Body of pancreas (tissue), 4 donors: Measurements from ENCODE around the gene MFSD2A. TPM values are rescaled to one million over a fixed set of nuclear protein-coding genes. Genes with fewer than 3 reads are reported as not detected.

Source experiments
- ATAC-seq: fragments of 150-250 bp; one replicate; pipeline ENCODE4 v1.9.1; 2016
- DNase-seq, 4 donors: peaks; one replicate each; pipeline ENCODE4 v3.0.0-alpha.2; 2019
- H3K27ac ChIP-seq, 4 donors: fragments of 200-600 bp; sonication (generic); 1 replicate in 3 of 4; 2 replicates in 1 of 4; pipeline versions ENCODE4 v1.5.1 to v1.6.1; 2016 to 2019; ENCODE audit warnings: mild to moderate bottlenecking in 1 of 4, mixed read lengths in 1 of 4, moderate library complexity in 1 of 4
- H3K27me3 ChIP-seq, 2 donors: fragments of 200-600 bp; sonication (generic); one replicate each; pipeline ENCODE4 v1.6.0; 2016; ENCODE audit warnings: mild to moderate bottlenecking in 1 of 2
- H3K36me3 ChIP-seq, 2 donors: fragments of 200-600 bp; sonication (generic); replicated peaks in 1 of 2; 2 replicates each; pipeline ENCODE4 v1.5.1; 2016; ENCODE audit warnings: low read depth in 2 of 2; ENCODE audit not compliant: insufficient read depth in 1 of 2
- H3K4me1 ChIP-seq: fragments of 200-600 bp; sonication (generic); one replicate; pipeline ENCODE4 v1.6.0; 2016
- H3K4me3 ChIP-seq, 2 donors: fragments of 200-600 bp; sonication (generic); 1 replicate in 1 of 2; 2 replicates in 1 of 2; pipeline ENCODE4 v1.5.1; 2016 to 2019
- H3K9me3 ChIP-seq, 3 donors: fragments of 200-600 bp; sonication (generic); 1 replicate in 2 of 3; 2 replicates in 1 of 3; pipeline ENCODE4 v1.5.1; 2016
- POLR2A ChIP-seq, 3 donors: fragments of 450-650 bp; IDR thresholded peaks; one replicate each; pipeline ENCODE4 v1.6.1; 2016; ENCODE audit warnings: antibody characterized with exemption in 3 of 3, mild to moderate bottlenecking in 2 of 3
- WGBS, 2 donors: methylation state at CpG; one replicate each; pipeline ENCODE4 v1.1.5; 2017; 5-methylcytosine and 5-hydroxymethylcytosine counted together
- intact Hi-C: fragments of 100-400 bp; cut with DNase I; formaldehyde crosslinking; loops from one replicate; pipeline ENCODE4 v1.15.1; 2023
- total RNA-seq, 2 donors: library from RNA; depleted of rRNA; stranded (reverse); fragments of >200 nt; gene quantifications; one replicate each; pipeline ENCODE4 v1.1.0, GENCODE V29; 2016
- TF ChIP-seq, protein P1 (sequence below), 7 experiments: fragments of 450-650 bp in 4 of 7; fragments of 200-600 bp in 3 of 7; sonication (generic) in 3 of 7; IDR thresholded peaks; one replicate each; pipeline ENCODE4 v1.5.1; 2016 to 2019; ENCODE audit warnings: antibody characterized with exemption in 7 of 7

Gene MFSD2A
- total RNA-seq, 2 donors from 2014 or later = 0.33 to 0.52 TPM

DNA sequence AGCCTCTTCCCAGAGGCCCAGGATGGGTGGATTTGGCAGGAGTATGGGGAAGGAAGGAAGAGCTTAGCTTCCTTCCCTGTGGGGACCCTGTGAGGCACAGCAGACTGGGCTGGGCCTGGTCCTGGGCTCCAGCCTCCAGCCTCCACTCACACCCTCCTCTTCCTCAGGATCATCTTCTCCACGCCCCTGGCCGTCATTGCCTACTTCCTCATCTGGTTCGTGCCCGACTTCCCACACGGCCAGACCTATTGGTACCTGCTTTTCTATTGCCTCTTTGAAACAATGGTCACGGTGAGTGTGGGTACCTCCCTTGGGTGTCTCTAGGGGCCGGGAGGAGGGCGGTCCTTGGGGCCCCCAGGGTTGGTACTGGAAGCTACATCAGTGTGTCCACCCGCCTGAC is 10.1 kb downstream of the MFSD2A start:
- no peak for TF ChIP-seq POLR2A (IDR thresholded peaks at IDR 0.05)
- TF ChIP-seq, protein P1, sequence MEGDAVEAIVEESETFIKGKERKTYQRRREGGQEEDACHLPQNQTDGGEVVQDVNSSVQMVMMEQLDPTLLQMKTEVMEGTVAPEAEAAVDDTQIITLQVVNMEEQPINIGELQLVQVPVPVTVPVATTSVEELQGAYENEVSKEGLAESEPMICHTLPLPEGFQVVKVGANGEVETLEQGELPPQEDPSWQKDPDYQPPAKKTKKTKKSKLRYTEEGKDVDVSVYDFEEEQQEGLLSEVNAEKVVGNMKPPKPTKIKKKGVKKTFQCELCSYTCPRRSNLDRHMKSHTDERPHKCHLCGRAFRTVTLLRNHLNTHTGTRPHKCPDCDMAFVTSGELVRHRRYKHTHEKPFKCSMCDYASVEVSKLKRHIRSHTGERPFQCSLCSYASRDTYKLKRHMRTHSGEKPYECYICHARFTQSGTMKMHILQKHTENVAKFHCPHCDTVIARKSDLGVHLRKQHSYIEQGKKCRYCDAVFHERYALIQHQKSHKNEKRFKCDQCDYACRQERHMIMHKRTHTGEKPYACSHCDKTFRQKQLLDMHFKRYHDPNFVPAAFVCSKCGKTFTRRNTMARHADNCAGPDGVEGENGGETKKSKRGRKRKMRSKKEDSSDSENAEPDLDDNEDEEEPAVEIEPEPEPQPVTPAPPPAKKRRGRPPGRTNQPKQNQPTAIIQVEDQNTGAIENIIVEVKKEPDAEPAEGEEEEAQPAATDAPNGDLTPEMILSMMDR (IDR thresholded peaks at IDR 0.05) = no peak
- Histone ChIP-seq H3K27me3 (no peaks in the 10 kb centered on the region), H3K36me3 (no peaks in the 10 kb centered on the region), H3K9me3 (no peaks in the 10 kb centered on the region), H3K4me3 (no peak overlapping the region), H3K27ac (no peak overlapping the region), H3K4me1 (no peaks in the 10 kb centered on the region)
- 78 to 84% methylated on average over 9 of the region's 9 CpGs for WGBS, 2 donors
- ATAC-seq (no peak), DNase-seq (no peak)
- intact Hi-C loops = loop anchor here (5.0 kb wide), 1 partner anchor 43 kb away; no protein-coding TSS in a partner anchor

DNA sequence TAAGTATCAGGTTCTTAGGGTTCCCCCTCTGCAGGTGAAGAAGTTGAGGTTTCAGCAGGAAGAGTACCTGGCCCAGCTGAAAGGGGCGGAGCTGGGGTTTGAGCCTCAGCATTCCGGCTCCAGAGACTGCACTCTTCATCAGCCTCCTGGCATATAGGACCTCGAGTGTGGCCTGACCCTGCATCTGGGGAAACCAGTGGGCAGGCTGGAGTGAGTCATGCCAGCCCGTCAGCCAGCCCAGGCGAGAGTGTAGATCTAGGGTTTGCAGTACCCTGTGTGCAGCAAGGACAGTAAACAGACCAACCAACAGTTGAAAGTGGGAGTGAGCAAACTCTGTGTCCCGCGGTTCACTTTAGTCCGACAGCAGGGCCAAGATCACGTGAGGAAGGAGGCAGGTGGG is 14.1 kb downstream of the MFSD2A start:
- Histone ChIP-seq H3K27ac (no peak overlapping the region), H3K9me3 (no peaks in the 10 kb centered on the region), H3K4me3 (no peak overlapping the region), H3K4me1 (no peaks in the 10 kb centered on the region), H3K27me3 (no peaks in the 10 kb centered on the region), H3K36me3 (no peaks in the 10 kb centered on the region)
- 75 to 88% methylated on average over 8 to 9 of the region's 9 CpGs for WGBS, 2 donors
- intact Hi-C loops = loop anchor here (5.0 kb wide), 1 partner anchor 47 kb away; no protein-coding TSS in a partner anchor
- TF ChIP-seq POLR2A (IDR thresholded peaks at IDR 0.05) = no peak
- TF ChIP-seq, protein P1 (IDR thresholded peaks at IDR 0.05) = no peak
- ATAC-seq (no peak), DNase-seq (no peak)

DNA sequence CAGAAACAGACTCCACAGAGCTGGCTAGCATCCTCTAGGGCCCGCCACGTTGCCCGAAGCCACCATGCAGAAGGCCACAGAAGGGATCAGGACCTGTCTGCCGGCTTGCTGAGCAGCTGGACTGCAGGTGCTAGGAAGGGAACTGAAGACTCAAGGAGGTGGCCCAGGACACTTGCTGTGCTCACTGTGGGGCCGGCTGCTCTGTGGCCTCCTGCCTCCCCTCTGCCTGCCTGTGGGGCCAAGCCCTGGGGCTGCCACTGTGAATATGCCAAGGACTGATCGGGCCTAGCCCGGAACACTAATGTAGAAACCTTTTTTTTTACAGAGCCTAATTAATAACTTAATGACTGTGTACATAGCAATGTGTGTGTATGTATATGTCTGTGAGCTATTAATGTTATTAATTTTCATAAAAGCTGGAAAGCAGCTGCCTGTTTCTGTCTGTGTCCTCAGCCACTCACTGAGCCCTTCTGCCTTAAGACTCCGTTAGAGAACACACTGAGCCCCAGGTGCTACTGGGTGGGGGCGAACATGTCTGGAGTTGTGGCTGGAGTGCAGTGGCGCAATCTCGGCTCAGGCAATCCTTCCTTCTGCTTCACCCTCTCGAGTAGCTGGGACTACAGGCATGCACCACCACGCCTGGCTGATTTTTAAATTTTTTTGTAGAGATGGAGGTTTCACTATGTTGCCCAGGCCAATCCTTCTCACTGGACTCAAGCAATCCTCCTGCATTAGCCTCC is 14.8 kb downstream of the MFSD2A start:
- TF ChIP-seq POLR2A (IDR thresholded peaks at IDR 0.05) = no peak
- TF ChIP-seq, protein P1 (IDR thresholded peaks at IDR 0.05) = no peak
- H3K27ac ChIP-seq = no peak overlapping the region
- no peaks in the 10 kb centered on the region for H3K27me3 ChIP-seq
- no peaks in the 10 kb centered on the region for H3K9me3 ChIP-seq
- DNase-seq (no peak), ATAC-seq (no peak)
- WGBS, 2 donors = 87 to 96% methylated on average over 9 to 13 of the region's 13 CpGs
- no peaks in the 10 kb centered on the region for H3K4me1 ChIP-seq
- H3K4me3 ChIP-seq = no peak overlapping the region
- no peaks in the 10 kb centered on the region for H3K36me3 ChIP-seq
- intact Hi-C loops = loop anchor here (5.0 kb wide), 2 partner anchors 47 to 152 kb away; no protein-coding TSS in a partner anchor

DNA sequence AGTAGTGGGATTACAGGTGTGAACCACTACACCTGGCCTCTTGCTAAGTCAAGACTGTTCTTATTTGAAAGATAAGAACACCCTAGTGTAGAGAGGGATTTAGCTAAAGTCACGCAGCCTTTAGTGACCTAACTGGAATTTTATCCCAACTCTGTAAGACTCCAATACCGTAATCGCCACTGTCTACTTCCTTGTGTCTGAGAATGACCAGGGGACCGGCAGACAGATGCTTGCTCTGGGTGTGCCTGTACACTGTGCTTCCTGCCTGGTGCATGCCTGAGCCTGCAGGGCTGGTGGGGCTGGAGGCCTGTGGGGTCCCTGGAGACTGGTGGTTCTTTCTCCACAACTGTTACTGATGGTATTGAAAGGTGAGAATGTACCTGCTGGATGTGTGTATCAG is 15.3 kb downstream of the MFSD2A start:
- DNase-seq = no peak
- no peaks in the 10 kb centered on the region for H3K27me3 ChIP-seq
- no peak for ATAC-seq
- intact Hi-C loops = loop anchor here (5.0 kb wide), 1 partner anchor 153 kb away; no protein-coding TSS in a partner anchor
- no peaks in the 10 kb centered on the region for H3K9me3 ChIP-seq
- H3K27ac ChIP-seq = no peak overlapping the region
- no peak overlapping the region for H3K4me3 ChIP-seq
- H3K36me3 ChIP-seq = no peaks in the 10 kb centered on the region
- WGBS, 2 donors = 57 to 76% methylated on average over 4 of the region's 4 CpGs
- no peak for TF ChIP-seq POLR2A (IDR thresholded peaks at IDR 0.05)
- TF ChIP-seq, protein P1 (IDR thresholded peaks at IDR 0.05) = no peak
- H3K4me1 ChIP-seq = no peaks in the 10 kb centered on the region

DNA sequence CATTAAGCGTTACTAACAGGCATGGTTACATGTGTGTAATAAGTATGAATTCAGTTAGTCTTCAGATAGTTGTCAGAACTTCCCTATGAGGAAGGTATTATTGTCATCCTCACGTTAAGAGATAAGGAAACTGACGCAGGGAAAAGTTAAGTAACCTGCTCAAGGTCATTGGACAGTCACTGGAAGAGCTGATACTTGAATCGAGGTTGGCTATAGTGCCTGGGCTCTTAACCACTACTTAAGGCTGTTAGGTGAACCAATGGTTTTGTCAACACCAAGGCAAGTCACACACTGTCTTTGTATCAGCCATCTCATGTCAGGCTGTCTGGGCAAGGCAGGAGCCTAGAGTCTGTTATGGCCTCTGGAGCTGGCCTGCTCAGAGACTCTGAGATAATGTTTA is 16.2 kb downstream of the MFSD2A start:
- Histone ChIP-seq H3K27ac (no peak overlapping the region), H3K9me3 (no peaks in the 10 kb centered on the region), H3K27me3 (no peaks in the 10 kb centered on the region), H3K36me3 (no peaks in the 10 kb centered on the region), H3K4me3 (no peak overlapping the region), H3K4me1 (no peaks in the 10 kb centered on the region)
- DNase-seq (no peak), ATAC-seq (no peak)
- 33 to 42% methylated on average over 4 of the region's 4 CpGs for WGBS, 2 donors
- intact Hi-C loops = loop anchor here (5.0 kb wide), 1 partner anchor 154 kb away; no protein-coding TSS in a partner anchor
- TF ChIP-seq POLR2A (IDR thresholded peaks at IDR 0.05) = no peak
- TF ChIP-seq, protein P1 (IDR thresholded peaks at IDR 0.05) = no peak
